Right kidney (tissue), 1 donor: ENCODE results near the gene UBE3B.
A peak's percentile ranks its signal among the peaks of the same experiment; 100 is the strongest.

Experiments
- DNase-seq: peaks from one replicate; pipeline ENCODE4 v3.0.0-alpha.2; 2016

Gene UBE3B

DNA sequence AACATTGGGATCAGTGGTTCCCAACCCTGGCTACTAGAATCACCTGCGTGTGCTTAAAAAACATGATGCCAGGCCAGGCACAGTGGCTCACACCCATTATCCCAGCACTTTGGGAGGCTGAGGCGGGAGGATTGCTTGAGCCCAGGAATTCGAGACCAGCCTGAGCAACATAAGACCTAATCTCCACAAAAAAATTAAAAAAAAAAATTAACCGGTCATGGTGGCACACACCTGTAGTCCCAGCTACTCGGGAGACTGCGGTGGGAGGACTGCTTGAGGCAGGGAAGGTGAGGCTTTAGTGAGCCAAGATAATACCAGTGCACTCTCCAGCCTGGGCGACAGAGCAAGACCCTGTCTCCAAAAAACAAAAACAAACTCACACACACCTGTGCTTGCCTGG lies 2.3 kb upstream of the UBE3B start:
- no peak for DNase-seq

DNA sequence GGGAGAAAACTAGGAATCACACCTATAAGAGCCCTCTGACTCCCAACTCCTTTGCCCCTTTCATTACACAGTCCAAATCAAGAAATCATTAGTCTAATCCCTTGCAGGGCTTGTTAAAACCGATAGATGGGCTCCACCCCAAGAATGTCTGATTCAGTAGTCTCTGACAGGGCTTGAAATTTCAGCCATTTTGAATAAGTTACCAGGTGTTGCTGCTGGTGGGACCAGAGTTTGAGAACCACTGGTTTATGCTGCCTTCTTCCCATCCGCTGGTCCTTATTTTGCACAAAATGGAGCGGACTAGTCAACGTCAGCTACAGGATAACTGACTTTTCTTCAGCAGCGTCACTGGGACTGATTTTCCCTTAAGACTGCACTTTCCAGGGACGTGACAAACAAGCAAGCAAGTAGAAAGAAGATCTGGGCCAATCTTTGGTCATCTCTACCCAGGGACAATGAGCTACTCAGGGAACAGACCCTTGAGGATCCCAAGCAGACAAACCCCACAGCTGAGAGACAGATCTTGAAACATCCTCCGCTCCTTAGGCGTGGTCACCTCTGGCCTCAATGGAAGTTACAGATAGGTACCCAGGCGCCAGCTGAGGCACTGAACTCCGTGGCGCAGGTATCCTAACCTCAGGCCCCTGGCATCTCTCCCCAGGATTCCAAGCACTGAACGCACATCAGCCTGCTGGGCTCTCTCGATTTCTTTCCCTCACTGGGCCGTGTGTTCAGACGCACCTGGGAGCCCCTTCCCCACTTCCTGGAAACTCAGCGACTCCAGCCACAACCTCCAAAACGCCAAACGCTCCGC lies 1.2 kb upstream of the UBE3B start:
- DNase-seq = peak; percentile 41

DNA sequence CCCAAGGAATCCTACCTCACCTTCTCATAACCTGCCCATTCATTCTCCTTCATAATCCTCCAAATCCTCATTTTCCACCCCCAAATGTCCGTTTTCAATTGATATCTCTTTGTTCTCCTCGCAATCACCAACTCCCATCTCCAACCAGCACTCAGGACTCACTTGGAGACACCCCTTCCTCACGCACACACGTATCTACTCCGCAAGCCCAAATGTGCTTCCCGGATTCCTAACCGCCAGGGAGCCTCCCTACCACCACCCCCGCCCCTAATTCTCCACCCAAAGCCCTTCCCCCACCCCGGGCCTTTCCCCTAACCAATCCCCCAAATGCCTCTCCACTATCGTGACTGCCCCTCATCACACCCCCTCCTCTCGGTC lies 638 bp upstream of the UBE3B start:
- no peak for DNase-seq

DNA sequence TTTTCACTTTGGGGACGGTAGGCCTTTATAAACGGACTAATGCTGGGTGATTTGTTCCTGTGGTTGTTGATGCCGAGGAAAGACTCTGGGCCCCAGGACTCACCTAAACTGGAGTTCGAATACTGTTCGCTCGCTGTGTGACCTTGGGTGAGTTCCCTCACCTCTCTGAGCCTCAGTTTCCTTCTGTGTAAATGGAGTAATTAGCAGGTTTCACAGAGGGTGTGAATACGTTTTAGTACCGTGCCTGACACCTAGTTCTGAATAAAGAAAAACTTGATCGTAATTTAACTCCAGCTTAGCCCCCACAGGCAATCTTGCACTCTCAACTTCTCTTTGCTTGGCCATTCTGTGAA lies 505 bp downstream of the UBE3B start:
- no peak for DNase-seq

DNA sequence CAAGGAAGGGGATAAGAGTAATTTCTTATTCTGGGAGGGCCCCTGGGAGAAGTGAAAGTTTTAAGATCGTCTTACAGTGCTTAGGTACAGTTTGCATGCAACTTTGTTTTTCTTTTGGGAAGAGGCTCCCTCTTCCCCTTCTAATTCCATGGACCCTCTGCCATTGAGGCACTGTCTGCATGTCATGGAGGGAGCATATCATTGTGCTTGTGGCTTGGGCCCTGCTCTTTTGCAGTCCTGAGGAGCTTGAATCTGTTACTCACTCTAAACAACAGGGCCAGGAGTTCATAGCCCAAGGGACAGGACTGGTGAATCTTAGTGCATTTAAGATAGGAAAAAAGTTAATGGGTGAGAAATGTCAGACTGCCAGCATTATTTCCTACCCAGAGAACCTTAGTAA lies 2.3 kb downstream of the UBE3B start:
- no peak for DNase-seq

DNA sequence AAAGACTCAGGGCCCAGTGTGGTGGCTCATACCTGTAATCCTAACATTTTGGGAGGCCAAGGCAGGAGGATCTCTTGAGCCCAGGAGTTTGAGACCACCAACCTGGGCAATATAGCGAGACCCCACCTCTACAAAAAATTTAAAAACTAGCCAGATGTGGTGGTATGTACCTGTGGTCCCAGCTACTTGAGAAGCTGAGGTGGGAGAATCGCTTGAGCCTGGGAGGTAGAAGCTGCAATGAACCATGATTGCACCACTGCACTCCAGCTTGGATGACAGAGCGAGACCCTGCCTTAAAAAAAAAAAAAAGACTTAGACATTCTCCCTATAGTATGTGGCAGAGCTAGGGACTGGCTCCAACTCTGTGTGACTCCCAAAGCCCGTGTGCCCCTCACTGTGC lies 2.9 kb downstream of the UBE3B start:
- DNase-seq = no peak

DNA sequence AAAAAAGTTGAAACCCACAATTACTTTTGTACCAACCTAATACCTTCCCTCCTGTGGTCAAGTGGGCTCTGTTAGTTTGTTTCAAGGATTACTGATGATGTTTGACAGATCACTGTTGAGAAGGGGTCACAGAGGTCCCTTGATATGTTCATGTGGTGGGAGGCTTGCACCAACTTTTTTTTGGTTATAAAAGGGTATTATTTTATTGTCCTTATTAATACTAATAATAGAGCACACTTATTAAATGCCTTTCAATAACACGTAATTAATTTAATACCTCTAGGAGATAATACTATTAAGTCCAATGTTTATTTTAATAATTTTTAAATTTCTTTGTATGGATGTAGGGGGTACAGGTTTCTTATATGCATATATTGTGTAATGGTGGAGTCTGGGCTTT lies 4.4 kb downstream of the UBE3B start:
- DNase-seq = no peak

DNA sequence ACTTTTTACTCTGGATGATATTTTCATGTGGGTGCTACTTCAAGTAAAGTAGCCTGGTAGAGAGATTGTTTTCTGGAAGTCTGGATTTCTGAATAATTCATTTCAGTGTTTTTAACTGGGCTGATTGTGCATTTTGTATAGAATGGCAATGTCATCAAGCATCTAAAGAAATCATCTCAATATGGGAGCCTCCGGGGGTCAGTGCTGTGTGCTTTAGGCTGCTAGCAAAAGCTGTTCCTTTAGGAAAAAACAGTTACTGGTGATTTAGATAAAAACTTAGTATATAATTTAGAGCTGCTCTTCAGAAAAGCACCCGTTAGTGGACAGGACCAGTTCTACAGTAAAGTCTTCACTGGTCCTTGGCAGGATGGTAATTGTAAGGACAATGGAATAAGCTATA lies 5.1 kb downstream of the UBE3B start:
- DNase-seq = no peak

DNA sequence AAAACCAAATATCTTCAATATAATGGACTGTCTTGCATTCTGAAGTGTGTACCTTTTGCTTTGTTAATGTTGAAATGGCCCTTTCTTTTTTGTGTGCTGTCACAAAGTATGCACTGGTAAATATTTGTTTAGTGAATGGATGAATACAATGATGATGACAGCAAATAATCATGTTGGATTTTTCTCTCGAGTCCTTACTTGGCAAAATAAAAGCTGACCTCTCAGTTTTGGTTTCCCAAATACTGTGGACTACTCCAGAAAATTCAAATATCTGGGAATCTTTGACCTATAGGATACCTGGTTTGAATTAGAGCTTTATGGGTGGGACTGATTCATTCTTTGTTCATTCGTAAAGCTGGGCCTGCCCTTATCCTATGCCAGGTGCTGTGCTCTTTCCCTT lies 5.5 kb downstream of the UBE3B start:
- DNase-seq = no peak

DNA sequence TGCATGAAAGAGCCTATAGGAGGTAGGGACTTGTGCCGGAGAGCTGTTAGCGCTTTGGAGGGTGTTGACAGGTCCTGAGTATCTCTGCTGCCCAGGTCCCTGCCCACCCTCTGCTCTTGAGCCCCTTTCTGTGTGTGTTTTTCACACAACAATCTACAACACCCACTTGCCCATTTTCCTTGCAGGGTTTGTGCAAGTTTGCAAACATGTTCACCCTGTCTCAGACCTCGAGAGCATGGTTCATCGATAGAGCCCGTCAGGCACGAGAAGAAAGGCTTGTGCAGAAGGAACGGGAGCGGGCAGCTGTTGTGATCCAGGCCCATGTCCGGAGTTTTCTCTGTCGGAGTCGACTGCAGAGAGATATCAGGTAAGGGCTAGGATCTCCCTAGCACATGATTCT lies 5.9 kb downstream of the UBE3B start:
- no peak for DNase-seq

DNA sequence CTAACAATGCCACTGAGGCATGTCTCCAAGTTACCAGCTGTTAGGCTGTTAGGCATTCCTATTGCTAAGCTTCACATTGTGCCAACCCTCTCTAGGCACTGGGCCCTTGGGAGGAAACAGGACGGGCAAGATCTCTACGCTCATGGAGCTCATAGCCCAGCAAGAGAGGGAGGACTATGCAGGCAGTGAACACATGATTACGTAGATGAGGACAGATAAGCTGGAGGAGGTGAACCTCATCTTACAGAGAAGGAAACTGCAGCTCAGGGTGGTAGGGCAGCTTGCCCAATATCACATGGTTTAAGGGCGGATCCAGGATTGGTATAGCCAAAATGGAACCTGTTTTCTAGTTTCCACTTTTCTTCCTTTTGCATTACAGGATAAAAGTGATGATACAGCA lies 7.8 kb downstream of the UBE3B start:
- no peak for DNase-seq

DNA sequence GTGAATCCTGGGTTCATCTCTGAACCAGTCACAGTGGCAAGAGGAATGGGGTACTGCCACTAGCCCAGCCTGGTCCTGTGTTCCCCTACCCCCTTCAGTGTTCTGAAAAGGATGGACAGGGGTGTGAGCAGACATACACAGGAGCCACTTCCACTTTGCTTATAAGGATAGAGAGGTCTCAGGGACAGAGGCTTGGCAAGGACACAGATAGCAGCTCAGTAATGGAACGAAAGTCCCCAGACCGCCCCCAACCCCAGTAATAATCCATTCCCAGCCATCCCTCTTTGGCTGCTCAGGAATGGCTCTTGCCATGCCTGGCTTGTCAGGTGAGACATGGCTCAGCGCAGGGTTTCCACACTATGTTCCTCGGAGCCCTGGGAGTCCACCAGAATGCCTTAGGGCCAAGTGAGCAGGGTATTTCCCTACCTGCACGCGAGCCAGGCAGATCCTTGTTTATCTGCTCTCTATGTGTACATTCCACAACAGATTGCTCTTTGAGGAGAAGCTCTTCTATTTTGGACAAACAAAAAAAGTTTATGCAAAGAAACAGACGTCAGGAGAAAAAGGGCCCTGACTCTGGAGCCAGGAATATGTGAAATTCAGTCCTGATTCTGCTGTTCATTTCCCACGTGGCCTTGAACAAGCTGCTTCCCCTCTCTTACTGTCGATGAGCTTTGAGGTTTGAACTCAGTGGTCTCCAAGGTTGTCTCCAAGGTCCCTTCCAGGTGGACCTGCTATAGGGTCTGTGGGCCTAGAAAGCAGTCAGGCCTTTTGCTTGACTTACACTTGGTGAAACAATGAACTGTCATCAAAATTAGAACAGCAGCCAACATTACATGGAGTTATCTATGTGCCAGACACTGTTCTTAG lies 10.0 kb downstream of the UBE3B start:
- DNase-seq = no peak

DNA sequence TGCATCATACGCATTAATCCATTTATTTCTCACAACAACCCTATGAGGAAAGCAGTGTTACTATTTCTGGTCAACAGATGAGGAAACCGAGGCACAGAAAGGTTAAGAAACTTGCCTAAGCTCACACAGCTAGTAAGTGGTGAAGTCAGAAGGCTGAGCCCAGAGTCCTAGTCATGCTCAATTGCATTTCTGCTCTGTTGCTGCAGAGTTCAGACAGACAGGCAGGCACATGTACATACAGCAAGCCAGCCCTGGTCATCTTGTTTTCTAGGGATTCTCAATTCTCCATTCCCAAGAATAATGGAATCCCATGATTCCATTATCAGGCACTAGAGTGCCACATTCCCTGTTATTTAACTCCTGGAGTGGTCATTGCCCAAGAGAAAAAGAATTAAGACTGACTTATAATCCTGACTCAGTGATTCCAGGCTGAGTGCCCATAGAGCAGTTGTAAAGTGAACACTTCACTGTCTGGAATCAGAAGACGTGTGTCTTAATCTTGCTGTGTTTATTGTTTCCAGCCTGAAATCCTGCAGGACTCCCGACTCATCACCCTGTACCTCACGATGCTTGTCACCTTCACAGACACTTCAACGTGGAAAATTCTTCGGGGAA lies 10.7 kb downstream of the UBE3B start:
- no peak for DNase-seq

DNA sequence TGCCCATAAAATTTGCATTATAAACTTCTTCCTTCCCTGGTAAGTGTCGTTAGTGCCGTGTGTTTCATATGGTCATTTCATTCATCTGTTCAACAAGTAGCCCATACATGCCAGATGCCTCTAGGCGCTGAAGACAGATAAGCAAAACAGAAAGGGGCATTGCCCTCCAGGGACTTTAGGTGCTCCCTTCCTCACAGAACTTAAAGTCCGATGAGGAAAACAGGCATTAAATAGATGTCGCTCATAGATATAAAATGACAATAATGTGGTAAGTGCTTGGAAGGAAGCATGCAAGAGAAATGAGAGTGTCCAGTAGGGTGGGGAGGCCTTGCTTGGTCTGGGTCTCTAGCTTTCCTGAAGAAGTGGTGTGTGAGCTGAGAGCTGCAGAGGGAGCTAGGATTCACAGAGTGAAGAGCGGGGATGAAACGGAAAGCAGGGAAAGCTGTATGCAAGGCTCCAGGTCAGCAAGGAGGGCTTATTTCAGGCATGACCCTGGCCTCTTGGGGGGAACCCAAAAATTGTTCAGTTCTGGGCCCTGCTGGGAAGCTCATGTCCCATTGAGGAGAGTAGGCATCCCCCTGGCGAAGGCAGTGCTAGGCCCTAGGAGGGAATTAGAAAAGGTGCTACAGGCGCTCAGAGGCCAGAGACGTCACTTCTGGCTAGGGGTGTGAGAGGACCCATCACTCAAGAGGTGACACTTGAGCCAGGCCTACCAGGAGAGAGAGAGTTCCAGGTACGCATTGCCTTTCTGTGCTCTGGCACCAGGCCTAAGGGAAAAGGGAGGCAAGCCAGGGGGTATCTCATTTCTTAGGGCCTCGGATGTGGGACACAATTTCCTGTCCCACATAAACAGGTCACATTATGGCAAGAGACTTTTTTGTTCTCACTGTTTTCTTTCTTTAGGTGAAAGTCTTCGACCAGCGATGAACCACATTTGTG lies 11.9 kb downstream of the UBE3B start:
- no peak for DNase-seq

DNA sequence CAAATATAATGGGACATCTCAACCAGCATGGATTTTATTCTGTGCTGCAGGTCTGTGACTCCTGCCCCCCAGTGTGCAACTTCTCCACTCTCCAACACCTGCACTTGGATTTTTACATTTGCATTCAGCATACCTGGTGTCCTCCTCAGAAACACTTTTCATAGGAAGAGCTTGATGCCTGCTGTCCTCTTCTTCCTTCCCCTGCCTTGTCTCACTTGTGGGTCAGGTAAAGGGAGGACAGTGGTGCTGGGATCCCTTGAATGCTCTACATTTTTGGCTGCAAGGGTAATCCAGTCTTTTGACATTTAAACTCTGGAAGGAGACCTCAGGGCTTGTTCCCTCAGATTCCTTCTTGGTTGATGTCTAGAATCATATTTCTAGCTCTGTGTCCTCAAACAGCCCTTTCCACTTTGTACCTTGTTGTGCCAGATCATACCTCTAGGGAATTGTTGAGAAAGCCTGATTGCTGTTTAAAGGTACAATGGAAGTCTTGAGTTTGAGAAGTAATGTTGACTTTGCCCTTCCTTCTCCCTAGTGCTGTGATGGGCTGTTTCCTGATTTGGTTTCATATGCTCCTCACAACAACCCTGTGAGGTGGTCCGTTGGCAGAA lies 12.6 kb downstream of the UBE3B start:
- DNase-seq = no peak

DNA sequence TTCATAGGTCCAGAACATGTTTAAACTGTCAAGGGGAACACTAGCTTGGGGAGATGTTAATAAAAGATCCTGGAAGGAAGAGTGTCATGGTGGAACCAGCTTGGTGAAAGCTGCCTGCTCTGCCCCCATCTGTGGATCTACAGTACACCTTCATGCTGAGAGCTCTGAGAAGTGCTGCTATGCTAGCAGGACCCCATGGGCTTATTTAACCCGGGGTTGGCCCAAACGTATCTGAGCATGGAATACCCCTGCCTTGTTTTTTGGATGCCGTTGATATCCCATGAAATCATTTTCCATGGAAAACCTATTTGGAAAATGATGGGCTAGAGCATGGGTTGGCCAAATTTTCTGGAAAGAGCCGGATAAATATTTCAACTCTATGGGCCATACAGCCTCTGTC lies 14.2 kb downstream of the UBE3B start:
- no peak for DNase-seq

DNA sequence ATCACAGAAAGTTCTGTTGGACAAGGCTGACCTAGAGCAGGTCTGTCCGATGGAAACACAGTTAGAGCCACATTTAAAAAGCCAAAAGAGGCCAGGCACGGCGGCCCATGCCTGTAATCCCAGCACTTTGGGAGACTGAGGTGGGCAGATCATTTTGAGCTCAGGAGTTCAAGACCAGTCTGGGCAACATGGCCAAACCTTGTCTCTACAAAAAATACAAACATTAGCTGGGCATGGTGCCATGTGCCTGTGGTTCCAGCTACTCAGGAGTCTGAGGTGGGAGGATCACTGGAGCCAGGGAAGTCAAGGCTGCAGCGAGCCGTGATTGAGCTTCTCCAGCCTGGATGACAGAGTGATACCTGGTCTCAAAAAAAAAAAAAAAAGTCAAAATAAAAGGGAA lies 14.9 kb downstream of the UBE3B start:
- DNase-seq = no peak

DNA sequence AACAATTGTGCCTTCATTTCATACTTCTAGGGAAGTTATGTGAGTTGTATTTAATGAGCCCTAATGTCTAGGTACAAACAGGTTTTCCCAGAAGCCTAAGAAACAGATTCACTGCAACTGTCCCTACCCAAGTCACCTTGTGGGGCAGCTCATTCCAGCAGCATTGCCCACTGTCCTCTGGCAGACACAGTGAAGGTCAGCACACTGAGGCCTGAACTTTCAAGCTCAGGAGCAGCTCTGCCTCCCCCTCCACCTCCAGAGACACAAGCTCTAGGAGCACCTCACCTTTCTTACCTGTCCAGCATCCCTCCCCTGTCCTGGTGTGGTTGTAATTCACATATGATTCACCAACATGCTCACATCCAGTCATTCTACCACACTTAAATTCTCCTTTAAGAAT lies 15.7 kb downstream of the UBE3B start:
- DNase-seq = no peak

DNA sequence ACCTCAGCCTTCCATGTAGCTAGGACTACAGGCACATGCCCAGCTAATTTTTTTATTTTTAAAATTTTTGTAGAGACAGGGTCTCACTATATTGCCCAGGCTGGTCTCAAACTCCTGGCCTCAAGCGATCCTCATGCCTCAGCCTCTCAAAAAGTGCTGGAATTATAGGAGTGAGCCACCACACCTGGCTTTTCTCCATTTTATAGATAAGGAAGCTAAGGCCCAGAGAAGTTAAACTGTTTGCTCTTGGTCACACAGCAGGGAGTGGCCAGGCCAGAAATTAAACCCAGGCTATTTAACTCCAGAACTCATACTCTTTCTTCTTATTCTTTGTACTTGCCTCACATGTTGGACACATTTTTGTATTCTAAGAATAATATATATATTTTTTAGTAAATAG lies 16.5 kb downstream of the UBE3B start:
- no peak for DNase-seq

DNA sequence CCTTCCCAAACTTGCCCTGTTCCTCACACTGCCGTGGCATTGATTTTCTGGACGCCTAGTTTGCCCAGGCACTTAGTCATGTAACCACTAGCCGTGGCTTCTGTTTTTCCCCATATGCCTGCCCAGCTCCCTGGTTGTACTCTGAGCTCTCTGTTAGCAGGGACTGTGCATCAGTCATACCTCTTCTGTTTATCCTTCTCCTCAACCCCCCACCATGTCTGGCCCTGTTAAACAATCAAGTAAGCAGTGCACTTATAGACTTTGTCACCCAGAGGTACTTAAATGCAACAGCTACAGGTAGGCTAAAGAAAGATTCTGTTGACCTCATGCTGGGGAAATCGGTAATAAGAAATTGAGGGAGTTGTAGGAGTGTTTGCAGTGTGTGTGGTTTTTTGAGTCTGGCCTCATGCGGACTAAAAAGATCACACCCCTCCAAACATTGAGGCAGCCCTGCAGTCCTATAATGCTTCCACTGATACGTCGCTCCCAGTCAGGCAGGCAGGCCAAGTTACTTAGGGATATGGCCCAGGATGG lies 17.0 kb downstream of the UBE3B start:
- no peak for DNase-seq

DNA sequence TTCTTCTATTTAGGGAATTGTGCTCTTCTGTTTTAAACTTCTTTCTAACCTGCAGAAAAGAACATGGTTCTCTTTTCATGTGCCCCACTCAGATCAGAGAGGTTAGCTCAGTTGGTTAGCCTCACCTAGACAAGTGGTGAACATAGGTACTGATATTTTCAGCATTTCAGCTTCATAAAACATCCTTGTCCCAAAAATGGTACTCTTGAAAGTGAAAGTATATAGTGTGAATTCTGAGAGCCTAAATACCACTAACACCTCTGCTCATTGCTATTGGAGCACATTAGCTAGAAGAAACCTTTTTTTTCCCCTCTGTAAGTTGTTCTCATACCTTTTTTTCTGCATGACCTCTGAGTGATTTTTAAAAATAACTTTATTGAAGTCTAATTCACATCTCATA lies 17.6 kb downstream of the UBE3B start:
- no peak for DNase-seq

DNA sequence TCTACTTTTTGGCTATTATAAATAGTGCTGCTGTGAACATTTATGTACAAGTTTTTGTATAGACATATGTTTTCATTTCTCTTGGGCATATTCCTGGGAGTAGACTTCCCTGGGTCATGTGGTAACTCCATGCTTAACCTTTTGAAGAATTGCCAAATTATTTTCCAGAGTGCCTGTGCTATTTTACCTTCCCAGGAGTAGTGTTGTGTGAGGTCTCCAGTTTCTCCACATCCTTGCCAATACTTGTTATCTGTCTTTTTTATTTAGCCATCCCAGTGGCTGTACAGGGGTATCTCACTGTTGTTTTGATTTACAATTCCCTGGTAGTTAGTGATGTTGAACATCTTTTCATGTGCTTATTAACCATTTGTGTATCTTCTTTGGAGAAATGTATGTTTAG lies 18.9 kb downstream of the UBE3B start:
- no peak for DNase-seq
